Trophoblast cell (in vitro differentiated cells and primary cell): ENCODE results near the gene PSENEN.

Experiments
- DNase-seq, 2 donors: peaks; one replicate each; pipeline ENCODE4 v3.0.0-alpha.2; 2016
- H2AFZ ChIP-seq: 2 replicates; pipeline ENCODE4 v1.6.1; 2013; ENCODE audit warnings: low read length, moderate library complexity, mild to moderate bottlenecking; ENCODE audit not compliant: insufficient read depth, poor library complexity
- H2AK5ac ChIP-seq: 2 replicates; pipeline ENCODE4 v1.6.1; 2013; ENCODE audit warnings: mild to moderate bottlenecking, low read length
- H2BK120ac ChIP-seq: 2 replicates; pipeline ENCODE4 v1.6.1; 2013; ENCODE audit warnings: low read length, mild to moderate bottlenecking, moderate library complexity; ENCODE audit not compliant: insufficient read depth, poor library complexity
- H2BK12ac ChIP-seq: 2 replicates; pipeline ENCODE4 v1.6.1; 2013; ENCODE audit warnings: mild to moderate bottlenecking, low read length, moderate library complexity
- H2BK5ac ChIP-seq: 2 replicates; pipeline ENCODE4 v1.6.1; 2013; ENCODE audit warnings: low read length, low read depth, moderate library complexity, mild to moderate bottlenecking; ENCODE audit not compliant: poor library complexity
- H3K14ac ChIP-seq: 2 replicates; pipeline ENCODE4 v1.6.1; 2013; ENCODE audit warnings: mild to moderate bottlenecking, low read length
- H3K18ac ChIP-seq: 2 replicates; pipeline ENCODE4 v1.6.1; 2013; ENCODE audit warnings: mild to moderate bottlenecking, low read length
- H3K23ac ChIP-seq: 2 replicates; pipeline ENCODE4 v1.6.1; 2013; ENCODE audit warnings: low read length
- H3K27ac ChIP-seq: 2 replicates; pipeline ENCODE4 v1.5.1; 2013; ENCODE audit warnings: low read depth, mild to moderate bottlenecking, inconsistent platforms, low read length, moderate library complexity
- H3K27me3 ChIP-seq: 2 replicates; pipeline ENCODE4 v1.6.1; 2013; ENCODE audit warnings: inconsistent platforms, mild to moderate bottlenecking, low read length, moderate library complexity; ENCODE audit not compliant: insufficient read depth
- H3K36me3 ChIP-seq, 2 experiments: 1 replicate in 1 of 2; 2 replicates in 1 of 2; pipeline ENCODE4 v1.6.1; 2013; ENCODE audit warnings: low read length in 2 of 2, mild to moderate bottlenecking in 2 of 2, moderate library complexity in 1 of 2; ENCODE audit not compliant: insufficient read depth in 2 of 2, control insufficient read depth in 1 of 2
- H3K4ac ChIP-seq: 2 replicates; pipeline ENCODE4 v1.6.1; 2013; ENCODE audit warnings: low read depth, mild to moderate bottlenecking, low read length, moderate library complexity
- H3K4me1 ChIP-seq, 2 experiments: 1 replicate in 1 of 2; 2 replicates in 1 of 2; pipeline ENCODE4 v1.6.1; 2013; ENCODE audit warnings: low read length in 2 of 2, mild to moderate bottlenecking in 2 of 2, moderate library complexity in 1 of 2; ENCODE audit not compliant: insufficient read depth in 2 of 2, control insufficient read depth in 1 of 2
- H3K4me2 ChIP-seq: 2 replicates; pipeline ENCODE4 v1.6.1; 2013; ENCODE audit warnings: inconsistent platforms, mild to moderate bottlenecking, low read length, moderate library complexity
- H3K4me3 ChIP-seq: 2 replicates; pipeline ENCODE4 v1.5.1; 2013; ENCODE audit warnings: mild to moderate bottlenecking, low read depth, low read length, inconsistent platforms
- H3K79me1 ChIP-seq: one replicate; pipeline ENCODE4 v1.6.1; 2013; ENCODE audit warnings: low read length
- H3K79me2 ChIP-seq: 2 replicates; pipeline ENCODE4 v1.6.1; 2013; ENCODE audit warnings: low read length, mild to moderate bottlenecking; ENCODE audit not compliant: control insufficient read depth, insufficient read depth, poor library complexity
- H3K9ac ChIP-seq: 2 replicates; pipeline ENCODE4 v1.6.1; 2013; ENCODE audit warnings: mild to moderate bottlenecking, low read length
- H3K9me3 ChIP-seq: 2 replicates; pipeline ENCODE4 v1.6.1; 2013; ENCODE audit warnings: low read depth, mild to moderate bottlenecking, control low read depth, inconsistent platforms, low read length; ENCODE audit not compliant: insufficient read depth
- H4K12ac ChIP-seq: 2 replicates; pipeline ENCODE4 v1.6.1; 2013; ENCODE audit warnings: low read depth, mild to moderate bottlenecking, low read length, moderate library complexity
- H4K8ac ChIP-seq: 2 replicates; pipeline ENCODE4 v1.6.1; 2013; ENCODE audit warnings: low read depth, mild to moderate bottlenecking, low read length, moderate library complexity
- H4K91ac ChIP-seq: one replicate; pipeline ENCODE4 v1.6.1; 2013; ENCODE audit warnings: low read depth, mild to moderate bottlenecking, low read length, moderate library complexity
- WGBS: extraction: QIAGEN DNeasy Blood & Tissue Kit; methylation state at CpG from one replicate; pipeline ENCODE4 v1.1.7; 2013; ENCODE audit warnings: missing lambda C conversion rate; ENCODE audit not compliant: insufficient read length, insufficient coverage; ENCODE audit errors: extremely low coverage; 5-methylcytosine and 5-hydroxymethylcytosine counted together

PSENEN gene

GRCh38 chr19:35787227-35787799, 41.9 kb downstream of the PSENEN start:
- H3K9ac ChIP-seq: no peak overlapping the region
- peaks cover 0 to 5% of the 10 kb centered on the region in 2 experiments for H3K4me1 ChIP-seq
- no peak overlapping the region for H4K12ac ChIP-seq
- no peak overlapping the region for H2AFZ ChIP-seq
- H3K79me1 ChIP-seq: no peaks in the 10 kb centered on the region
- H4K8ac ChIP-seq: no peak overlapping the region
- H4K91ac ChIP-seq: no peak overlapping the region
- H3K9me3 ChIP-seq: peaks cover 5% of the 10 kb centered on the region
- H2AK5ac ChIP-seq: no peak overlapping the region
- H3K4me3 ChIP-seq: no peak overlapping the region
- no peak for DNase-seq
- WGBS: no CpG with 5 or more reads among the region's 15 CpGs
- H3K4me2 ChIP-seq: no peak overlapping the region
- H3K36me3 ChIP-seq: peaks cover 5 to 7% of the 10 kb centered on the region in 2 experiments
- no peak overlapping the region for H3K23ac ChIP-seq
- no peak overlapping the region for H3K14ac ChIP-seq
- H3K27ac ChIP-seq: no peak overlapping the region
- no peaks in the 10 kb centered on the region for H3K27me3 ChIP-seq
- H2BK12ac ChIP-seq: no peak overlapping the region
- H3K4ac ChIP-seq: no peak overlapping the region
- H2BK120ac ChIP-seq: no peak overlapping the region
- no peaks in the 10 kb centered on the region for H3K79me2 ChIP-seq
- no peak overlapping the region for H2BK5ac ChIP-seq
- H3K18ac ChIP-seq: no peak overlapping the region

GRCh38 chr19:35788205-35788960, 42.9 kb downstream of the PSENEN start:
- Histone ChIP-seq H3K23ac (no peak overlapping the region), H3K4me1 (peaks cover 0 to 5% of the 10 kb centered on the region in 2 experiments), H2BK120ac (no peak overlapping the region)

GRCh38 chr19:35789195-35789977, 43.9 kb downstream of the PSENEN start:
- Histone ChIP-seq H3K18ac (no peak overlapping the region), H3K79me2 (no peaks in the 10 kb centered on the region), H4K12ac (no peak overlapping the region), H2BK5ac (no peak overlapping the region), H3K9me3 (peaks cover 2% of the 10 kb centered on the region), H3K4me2 (no peak overlapping the region), H3K4ac (no peak overlapping the region), H3K4me3 (no peak overlapping the region), H4K8ac (no peak overlapping the region), H3K36me3 (peaks cover 1 to 5% of the 10 kb centered on the region in 2 experiments), H2AFZ (no peak overlapping the region), H3K27ac (no peak overlapping the region), H3K14ac (no peak overlapping the region), H2BK12ac (no peak overlapping the region), H2BK120ac (no peak overlapping the region), H3K23ac (no peak overlapping the region), H2AK5ac (no peak overlapping the region), H4K91ac (no peak overlapping the region), H3K4me1 (no peaks in the 10 kb centered on the region), H3K9ac (no peak overlapping the region), H3K27me3 (no peaks in the 10 kb centered on the region), H3K79me1 (no peaks in the 10 kb centered on the region)
- no peak for DNase-seq
- WGBS: no CpG with 5 or more reads among the region's 11 CpGs

More at GRCh38 chr19:35788205-35788960, 42.9 kb downstream of the PSENEN start:
- H4K91ac ChIP-seq: no peak overlapping the region
- peaks cover 1 to 5% of the 10 kb centered on the region in 2 experiments for H3K36me3 ChIP-seq
- H4K12ac ChIP-seq: no peak overlapping the region
- no peak overlapping the region for H2BK12ac ChIP-seq
- H3K4ac ChIP-seq: no peak overlapping the region
- no peaks in the 10 kb centered on the region for H3K79me2 ChIP-seq
- no peak overlapping the region for H3K4me2 ChIP-seq
- H3K27me3 ChIP-seq: no peaks in the 10 kb centered on the region
- H2AFZ ChIP-seq: no peak overlapping the region
- peaks cover 3% of the 10 kb centered on the region for H3K9me3 ChIP-seq
- H3K4me3 ChIP-seq: no peak overlapping the region
- no peak overlapping the region for H3K9ac ChIP-seq
- DNase-seq: no peak
- H2BK5ac ChIP-seq: no peak overlapping the region
- H3K14ac ChIP-seq: no peak overlapping the region
- no CpG with 5 or more reads among the region's 12 CpGs for WGBS
- H3K79me1 ChIP-seq: no peaks in the 10 kb centered on the region
- no peak overlapping the region for H2AK5ac ChIP-seq
- H3K18ac ChIP-seq: no peak overlapping the region
- H4K8ac ChIP-seq: no peak overlapping the region
- H3K27ac ChIP-seq: no peak overlapping the region

DNA sequence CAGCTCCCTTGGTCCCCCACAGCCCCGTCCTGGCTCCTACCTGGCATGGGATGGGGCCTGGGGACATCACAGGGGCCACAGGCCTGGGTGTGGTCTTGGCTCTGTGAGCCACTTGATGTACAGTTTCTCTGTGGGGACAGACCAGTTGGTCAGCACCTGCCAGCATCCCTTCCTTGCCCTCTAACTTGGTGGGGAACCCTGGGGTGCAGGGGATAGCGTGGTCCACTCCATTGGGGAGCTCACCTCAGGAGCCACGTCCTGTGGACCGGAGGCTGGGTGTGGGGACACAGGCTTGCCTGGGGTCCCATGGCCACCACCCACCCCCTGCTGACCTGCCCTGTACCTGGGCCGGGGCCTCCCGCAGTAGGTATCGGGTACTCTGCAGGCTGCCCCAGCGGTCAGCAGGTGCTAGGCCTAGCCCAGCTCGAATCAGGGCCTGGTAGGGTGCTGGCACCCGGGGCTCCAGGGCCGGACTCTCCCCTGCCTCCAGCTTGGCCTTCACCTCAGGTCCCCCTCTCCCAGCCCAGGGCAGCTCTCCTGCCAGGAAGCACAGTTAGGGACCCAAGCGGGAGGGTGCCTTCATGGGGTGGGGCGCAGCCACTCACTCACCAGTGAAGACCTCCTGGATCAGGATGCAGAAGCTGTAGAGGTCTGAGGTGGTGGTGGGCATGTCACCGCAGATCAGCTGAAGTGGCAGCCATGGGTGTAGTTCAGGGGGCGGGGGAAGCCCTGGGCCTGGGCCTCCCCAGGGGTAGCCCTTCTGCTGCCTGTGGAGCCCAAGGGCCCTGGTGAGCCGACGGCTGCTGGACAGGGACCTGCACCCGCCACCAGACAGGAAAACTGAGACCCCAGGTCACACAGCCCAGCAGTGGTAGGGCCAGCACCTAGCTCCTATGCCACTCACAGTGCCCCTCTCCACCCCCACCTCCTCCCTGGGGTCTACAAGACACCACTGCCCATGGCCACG, 44.8 kb downstream of the PSENEN start:
- no peaks in the 10 kb centered on the region for H3K4me1 ChIP-seq
- H3K27me3 ChIP-seq: no peaks in the 10 kb centered on the region
- no peak overlapping the region for H4K91ac ChIP-seq
- H3K4me3 ChIP-seq: no peak overlapping the region
- no peak overlapping the region for H2BK5ac ChIP-seq
- no peak overlapping the region for H3K14ac ChIP-seq
- no peak overlapping the region for H3K18ac ChIP-seq
- WGBS: no CpG with 5 or more reads among the region's 19 CpGs
- H2AFZ ChIP-seq: no peak overlapping the region
- H4K12ac ChIP-seq: no peak overlapping the region
- H3K9me3 ChIP-seq: peaks cover 2% of the 10 kb centered on the region
- H3K79me2 ChIP-seq: no peaks in the 10 kb centered on the region
- peaks cover under 1 to 3% of the 10 kb centered on the region in 2 experiments for H3K36me3 ChIP-seq
- H3K4me2 ChIP-seq: no peak overlapping the region
- no peak overlapping the region for H3K9ac ChIP-seq
- no peak overlapping the region for H3K23ac ChIP-seq
- no peaks in the 10 kb centered on the region for H3K79me1 ChIP-seq
- no peak for DNase-seq
- H3K4ac ChIP-seq: no peak overlapping the region
- H2BK120ac ChIP-seq: no peak overlapping the region
- no peak overlapping the region for H4K8ac ChIP-seq
- H2AK5ac ChIP-seq: no peak overlapping the region
- H2BK12ac ChIP-seq: no peak overlapping the region
- no peak overlapping the region for H3K27ac ChIP-seq
